Measurements from ENCODE around the gene ANKRD65. TPM values are rescaled to one million over a fixed set of nuclear protein-coding genes. Genes with fewer than 3 reads are reported as not detected.
"Not testable (repeated sequence)": the region's sequence is repeated elsewhere in the genome, so short reads cannot be mapped to it uniquely, and the experiment has no call there.

Gene ANKRD65
- total and polyA plus RNA-seq, 5 donors: 1.6 to 4.5 (median 3.1) TPM

DNA sequence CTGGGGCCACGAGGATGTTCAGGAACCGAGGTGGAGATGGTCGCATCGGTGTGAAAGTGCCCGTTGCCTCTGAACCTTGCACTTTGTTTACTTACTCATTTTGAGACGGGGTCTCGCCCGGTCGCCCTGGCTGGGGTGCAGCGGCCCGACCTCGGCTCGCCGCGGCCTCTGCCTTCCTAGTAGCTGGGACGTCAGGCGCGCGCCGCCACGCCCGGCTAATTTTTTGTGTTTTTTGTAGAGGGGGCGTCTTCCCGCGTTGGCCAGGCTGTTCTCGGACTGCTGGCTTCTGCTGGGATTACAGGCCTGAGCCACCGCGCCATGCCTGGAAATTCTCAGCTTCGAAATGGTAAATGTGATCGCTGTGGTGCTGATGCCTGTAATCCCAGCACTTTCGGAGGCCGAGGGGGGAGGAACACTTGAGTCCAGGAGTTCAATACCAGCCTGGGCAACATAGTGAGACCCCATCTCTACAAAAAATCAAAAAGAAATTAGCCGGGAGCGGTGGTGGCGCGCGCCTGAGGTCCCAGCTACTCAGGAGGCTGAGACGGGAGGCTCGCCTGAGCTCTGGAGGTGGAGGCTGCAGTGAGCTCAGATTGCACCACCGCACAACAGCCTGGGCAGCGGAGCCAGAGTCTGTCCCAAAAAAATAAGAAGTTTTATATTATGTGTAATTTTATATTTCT is 13.3 kb downstream of the ANKRD65 start:
- Histone ChIP-seq H3K27me3 (ENCODE audit: control insufficient read depth, insufficient read depth) (no peaks in the 10 kb centered on the region), H3K4me3 (ENCODE audit: low read length) (peak overlapping the region; percentile 94), H3K9me3 (ENCODE audit: control insufficient read depth, low read length) (no peaks in the 10 kb centered on the region), H3K27ac (ENCODE audit: low read length) (peak overlapping the region; percentile 79), H3K4me1 (ENCODE audit: control insufficient read depth, insufficient read depth, low read length) (peaks cover 7% of the 10 kb centered on the region)
- WGBS: 9% methylated on average over 41 of the region's 41 CpGs
- no peak for ATAC-seq
- intact Hi-C loops (cut with DNase I): no loop called here
- DNase-seq: peak in 2 of 3 donors; percentile 63 to 66

DNA sequence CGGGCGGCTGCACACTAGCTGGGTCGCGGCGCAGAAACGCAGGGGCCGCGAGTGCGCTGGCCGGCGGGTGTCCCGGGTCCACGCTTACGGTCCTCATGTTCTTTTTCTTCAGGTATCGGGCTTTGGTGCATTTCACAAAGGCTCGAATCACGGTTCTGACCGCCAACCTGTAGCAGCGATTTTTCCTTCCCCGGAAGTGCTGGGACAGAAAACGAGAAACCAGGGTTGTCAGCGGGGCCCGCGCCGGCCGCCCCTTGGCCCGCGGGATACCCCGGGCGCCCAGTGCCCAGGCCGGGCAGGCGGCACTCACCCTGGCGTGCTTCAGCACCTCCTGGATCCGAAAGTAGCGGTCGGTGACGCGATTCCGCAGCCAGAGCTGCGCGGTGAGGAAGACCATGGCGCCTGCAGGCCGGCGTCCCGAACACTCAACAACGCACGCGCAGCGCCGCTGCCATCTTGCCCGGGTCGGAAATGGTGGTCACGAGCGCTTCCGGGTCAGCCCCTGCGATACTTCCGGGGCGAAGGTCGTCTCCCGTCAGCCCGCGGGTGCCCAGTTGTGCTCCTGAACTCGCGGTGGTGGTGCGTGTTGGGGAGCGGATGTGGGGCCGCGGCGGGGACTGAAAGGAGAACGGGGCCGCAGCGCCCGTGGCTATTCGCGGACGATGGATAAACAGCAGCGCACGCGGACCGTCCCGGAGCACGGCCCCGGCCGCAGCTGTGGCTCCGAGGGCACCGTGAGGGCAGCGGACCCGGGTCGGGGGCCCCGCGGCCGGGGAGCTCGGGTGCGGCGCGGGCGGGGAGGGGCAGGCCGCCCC is 14.0 kb downstream of the ANKRD65 start, which contains the start of gene MRPL20:
Gene MRPL20, minus strand, starts transcription at position 473 of the 815 bp plus-strand sequence. Its CDS starts 76 bp downstream, at position 397.
- H3K27me3 ChIP-seq (ENCODE audit: control insufficient read depth, insufficient read depth): no peaks in the 10 kb centered on the region
- no peaks in the 10 kb centered on the region for H3K9me3 ChIP-seq (ENCODE audit: control insufficient read depth, low read length)
- ATAC-seq (peak; percentile 96 to 97), DNase-seq (peak; percentile 95 to 98 (median 98))
- H3K27ac ChIP-seq (ENCODE audit: low read length): peak within 1 kb of the TSS; percentile 79
- intact Hi-C loops (cut with DNase I): no loop called here
- WGBS: under 1% methylated on average over 98 of the region's 98 CpGs
- peak within 1 kb of the TSS; percentile 94 for H3K4me3 ChIP-seq (ENCODE audit: low read length)
- H3K4me1 ChIP-seq (ENCODE audit: control insufficient read depth, insufficient read depth, low read length): peaks cover 7% of the 10 kb centered on the region

DNA sequence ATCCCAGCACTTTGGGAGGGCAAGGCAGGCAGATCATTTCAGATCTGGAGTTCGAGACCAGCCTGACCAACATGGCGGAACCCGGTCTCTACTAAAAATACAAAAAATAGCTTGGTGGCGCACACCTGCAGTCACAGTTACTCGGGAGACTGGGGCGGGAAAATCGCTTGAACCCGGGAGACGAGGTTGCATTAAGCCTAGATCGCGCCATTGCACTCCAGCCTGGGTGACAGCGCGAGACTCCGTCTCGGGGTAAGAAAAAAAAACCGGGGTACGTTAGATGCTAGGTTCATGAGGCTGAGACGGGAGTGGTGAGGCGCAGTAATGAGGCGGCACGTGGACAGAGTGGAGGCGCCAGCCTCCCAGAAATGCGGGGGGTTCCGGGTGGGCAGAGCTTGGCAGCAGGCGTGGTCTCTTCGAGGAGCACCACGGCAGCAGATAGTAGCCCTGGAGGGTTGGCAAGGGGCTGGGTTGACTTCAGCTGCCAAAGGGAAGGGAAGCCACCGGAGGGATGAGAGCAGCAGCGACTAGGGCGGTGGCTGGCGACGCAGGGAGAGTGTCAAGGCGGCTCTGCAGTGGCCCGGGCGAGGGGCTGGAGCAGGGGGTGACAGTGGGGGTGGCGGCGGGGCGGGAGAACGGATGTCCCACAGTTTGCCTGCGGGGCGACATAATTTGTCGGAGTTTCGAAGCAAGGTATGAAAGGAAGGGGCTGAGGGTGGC is 14.8 kb downstream of the ANKRD65 start:
- ATAC-seq (peak; percentile 3 to 20), DNase-seq (peak in 2 of 3 donors; percentile 46 to 48)
- 41% methylated on average over 43 of the region's 43 CpGs for WGBS
- peak overlapping the region; percentile 77 for H3K27ac ChIP-seq (ENCODE audit: low read length)
- H3K9me3 ChIP-seq (ENCODE audit: control insufficient read depth, low read length): no peaks in the 10 kb centered on the region
- H3K4me1 ChIP-seq (ENCODE audit: control insufficient read depth, insufficient read depth, low read length): peaks cover 7% of the 10 kb centered on the region
- intact Hi-C loops (cut with DNase I): no loop called here
- H3K4me3 ChIP-seq (ENCODE audit: low read length): peak overlapping the region; percentile 94
- H3K27me3 ChIP-seq (ENCODE audit: control insufficient read depth, insufficient read depth): no peaks in the 10 kb centered on the region

DNA sequence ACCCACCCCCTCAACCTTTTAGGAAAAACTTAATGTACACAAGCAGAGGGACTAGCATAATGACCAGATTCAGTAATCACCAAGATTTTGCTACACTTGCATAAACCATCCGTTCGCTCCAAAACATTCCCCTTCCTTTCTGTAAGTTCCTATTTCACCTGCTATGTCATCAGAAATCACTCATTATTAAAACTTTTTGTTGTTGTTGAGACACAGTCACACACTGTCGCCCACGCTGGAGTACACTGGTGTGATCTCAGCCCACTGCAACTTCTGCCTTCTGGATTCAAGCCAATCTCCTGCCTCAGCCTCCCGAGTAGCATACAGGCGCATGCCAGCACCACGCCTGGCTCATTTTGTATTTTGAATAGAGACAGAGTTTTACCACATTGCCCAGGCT is 17.4 kb downstream of the ANKRD65 start:
- peak in 2 of 3 donors; percentile 23 to 37 for DNase-seq
- intact Hi-C loops (cut with DNase I): no loop called here
- Histone ChIP-seq H3K4me1 (ENCODE audit: control insufficient read depth, insufficient read depth, low read length) (peaks cover 7% of the 10 kb centered on the region), H3K27me3 (ENCODE audit: control insufficient read depth, insufficient read depth) (no peaks in the 10 kb centered on the region), H3K4me3 (ENCODE audit: low read length) (no peak overlapping the region), H3K27ac (ENCODE audit: low read length) (no peak overlapping the region), H3K9me3 (ENCODE audit: control insufficient read depth, low read length) (no peaks in the 10 kb centered on the region)
- ATAC-seq: no peak
- WGBS: 81% methylated on average over 7 of the region's 7 CpGs

GRCh38 chr1:1402901-1403392 is 18.1 kb downstream of the ANKRD65 start:
- H3K4me3 ChIP-seq (ENCODE audit: low read length); H3K27me3 ChIP-seq (ENCODE audit: control insufficient read depth, insufficient read depth); ATAC-seq; H3K27ac ChIP-seq (ENCODE audit: low read length); H3K9me3 ChIP-seq (ENCODE audit: control insufficient read depth, low read length); H3K4me1 ChIP-seq (ENCODE audit: control insufficient read depth, insufficient read depth, low read length); intact Hi-C loops (cut with DNase I): not testable (repeated sequence)
- WGBS: 87% methylated on average over 9 of the region's 9 CpGs
- peak in 1 of 3 donors; percentile 17 for DNase-seq

DNA sequence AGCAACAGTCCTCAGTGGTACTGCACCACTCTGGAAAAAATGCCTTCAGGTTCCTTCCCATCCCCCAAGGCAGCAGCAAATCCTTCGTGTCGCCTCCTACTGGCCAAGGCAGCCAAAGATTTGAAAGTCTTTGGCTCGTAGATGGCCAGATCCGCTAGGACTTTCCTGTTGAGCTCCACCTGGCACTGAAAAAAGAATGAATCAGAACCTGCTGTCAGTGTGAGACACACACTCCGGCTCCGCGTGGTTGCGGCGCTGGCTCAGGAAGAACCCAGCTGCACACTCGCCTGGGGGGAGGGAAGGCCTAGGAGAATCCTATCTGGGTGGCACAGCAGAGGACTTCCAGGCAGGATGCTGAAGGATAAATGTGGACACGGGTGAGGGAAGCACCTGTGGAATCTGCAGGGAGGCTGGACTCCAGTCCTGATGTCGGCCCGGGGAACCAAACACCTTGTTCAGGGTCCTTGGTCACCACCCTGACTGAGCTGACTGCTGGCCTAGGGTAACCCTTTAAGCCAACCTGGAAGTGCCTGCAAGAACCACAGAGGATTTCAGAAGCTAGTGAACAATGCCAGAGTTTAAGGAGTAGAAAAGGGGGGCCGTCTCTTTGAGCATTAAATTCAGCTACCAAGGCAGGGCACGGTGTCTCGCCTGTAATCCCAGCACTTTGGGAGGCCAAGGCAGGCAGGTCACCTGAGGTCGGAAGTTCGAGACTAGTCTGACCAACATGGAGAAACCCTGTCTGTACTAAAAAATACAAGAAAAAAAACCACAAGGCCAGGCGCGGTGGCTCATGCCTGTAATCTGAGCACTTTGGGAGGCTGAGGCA is 18.8 kb downstream of the ANKRD65 start:
- intact Hi-C loops (cut with DNase I): no loop called here
- 64% methylated on average over 20 of the region's 20 CpGs for WGBS
- H3K27ac ChIP-seq (ENCODE audit: low read length): no peak overlapping the region
- peaks cover 14% of the 10 kb centered on the region for H3K4me1 ChIP-seq (ENCODE audit: control insufficient read depth, insufficient read depth, low read length)
- no peak for ATAC-seq
- no peaks in the 10 kb centered on the region for H3K27me3 ChIP-seq (ENCODE audit: control insufficient read depth, insufficient read depth)
- no peaks in the 10 kb centered on the region for H3K9me3 ChIP-seq (ENCODE audit: control insufficient read depth, low read length)
- peak in 2 of 3 donors; percentile 49 to 58 for DNase-seq
- no peak overlapping the region for H3K4me3 ChIP-seq (ENCODE audit: low read length)

DNA sequence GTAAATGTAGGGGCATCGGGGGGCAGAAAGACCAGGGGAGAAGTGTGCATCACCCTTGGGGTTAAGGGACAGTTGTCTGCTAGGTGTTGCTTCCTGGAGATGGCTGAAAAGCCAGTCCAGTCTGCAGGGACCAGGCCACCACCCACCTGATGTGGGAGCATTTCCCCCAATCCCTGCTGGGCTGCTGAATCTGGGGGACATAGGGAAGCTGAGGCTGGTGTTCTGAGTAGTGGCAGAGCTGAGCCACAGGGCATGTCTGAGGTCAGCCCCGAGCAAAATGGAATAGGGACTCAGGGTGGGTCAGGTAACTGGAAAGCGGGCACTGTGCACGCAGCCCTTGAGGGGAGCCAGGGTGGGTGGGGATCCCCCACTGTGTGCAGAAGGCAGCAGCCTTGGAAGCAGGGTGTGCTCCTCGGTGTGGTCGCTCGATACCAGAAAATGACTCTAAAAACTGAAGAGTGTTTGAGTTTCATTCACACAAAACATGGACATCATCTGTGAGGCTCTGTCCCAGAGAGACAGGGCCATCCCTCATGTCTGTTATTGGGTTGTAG is 19.5 kb downstream of the ANKRD65 start:
- Histone ChIP-seq H3K27ac (ENCODE audit: low read length) (no peak overlapping the region), H3K4me1 (ENCODE audit: control insufficient read depth, insufficient read depth, low read length) (peaks cover 14% of the 10 kb centered on the region), H3K27me3 (ENCODE audit: control insufficient read depth, insufficient read depth) (no peaks in the 10 kb centered on the region), H3K4me3 (ENCODE audit: low read length) (no peak overlapping the region), H3K9me3 (ENCODE audit: control insufficient read depth, low read length) (no peaks in the 10 kb centered on the region)
- intact Hi-C loops (cut with DNase I): no loop called here
- DNase-seq (peak in 1 of 3 donors; percentile 52), ATAC-seq (no peak)
- 86% methylated on average over 7 of the region's 7 CpGs for WGBS

DNA sequence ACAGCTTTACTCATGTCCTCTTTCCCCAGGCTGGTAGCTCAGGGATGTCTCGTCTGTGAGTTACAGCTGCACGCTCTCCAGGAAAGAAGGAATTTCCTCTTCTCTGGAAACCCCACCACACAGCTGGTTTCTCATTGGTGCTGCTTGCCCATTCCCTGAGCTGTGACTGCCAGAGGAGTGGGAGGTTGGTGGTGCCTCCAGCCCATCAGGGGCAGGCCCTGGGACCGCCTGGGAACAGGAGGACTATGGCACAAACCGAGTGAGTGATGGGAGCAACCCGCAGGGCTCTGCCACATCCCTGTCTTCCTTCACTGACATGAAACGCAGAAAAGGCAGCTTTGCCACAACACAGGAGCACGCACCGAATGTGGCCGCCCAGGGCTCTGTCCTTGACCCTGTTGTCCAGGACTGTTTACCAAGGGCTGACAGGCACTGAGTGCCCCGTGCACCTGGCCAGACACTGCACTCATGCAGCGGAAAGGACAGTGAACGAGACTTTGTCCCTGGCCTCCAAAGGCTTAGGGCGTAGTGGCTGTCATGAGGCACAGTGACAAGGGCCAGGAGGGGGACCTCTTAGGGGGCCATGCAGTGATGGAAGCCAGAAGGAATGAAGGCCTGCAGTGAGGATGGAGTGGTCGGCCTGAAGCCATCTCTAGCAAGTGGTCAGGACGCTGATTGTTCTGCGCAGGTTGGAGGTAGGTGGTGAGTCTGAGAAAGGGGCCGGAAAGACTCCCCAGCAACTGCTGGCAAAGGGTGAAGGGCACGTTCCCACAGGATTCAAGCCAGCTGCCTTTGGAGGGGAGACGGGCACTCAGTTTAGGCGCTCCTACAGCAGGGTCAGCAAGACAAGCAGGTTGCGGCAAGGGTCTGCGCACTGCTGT is 20.3 kb downstream of the ANKRD65 start:
- Histone ChIP-seq H3K27me3 (ENCODE audit: control insufficient read depth, insufficient read depth) (no peaks in the 10 kb centered on the region), H3K4me1 (ENCODE audit: control insufficient read depth, insufficient read depth, low read length) (peaks cover 9% of the 10 kb centered on the region), H3K9me3 (ENCODE audit: control insufficient read depth, low read length) (no peaks in the 10 kb centered on the region), H3K4me3 (ENCODE audit: low read length) (no peak overlapping the region), H3K27ac (ENCODE audit: low read length) (no peak overlapping the region)
- WGBS: 83% methylated on average over 22 of the region's 22 CpGs
- DNase-seq: peak in 2 of 3 donors; percentile 50 to 59
- intact Hi-C loops (cut with DNase I): no loop called here
- ATAC-seq: no peak

DNA sequence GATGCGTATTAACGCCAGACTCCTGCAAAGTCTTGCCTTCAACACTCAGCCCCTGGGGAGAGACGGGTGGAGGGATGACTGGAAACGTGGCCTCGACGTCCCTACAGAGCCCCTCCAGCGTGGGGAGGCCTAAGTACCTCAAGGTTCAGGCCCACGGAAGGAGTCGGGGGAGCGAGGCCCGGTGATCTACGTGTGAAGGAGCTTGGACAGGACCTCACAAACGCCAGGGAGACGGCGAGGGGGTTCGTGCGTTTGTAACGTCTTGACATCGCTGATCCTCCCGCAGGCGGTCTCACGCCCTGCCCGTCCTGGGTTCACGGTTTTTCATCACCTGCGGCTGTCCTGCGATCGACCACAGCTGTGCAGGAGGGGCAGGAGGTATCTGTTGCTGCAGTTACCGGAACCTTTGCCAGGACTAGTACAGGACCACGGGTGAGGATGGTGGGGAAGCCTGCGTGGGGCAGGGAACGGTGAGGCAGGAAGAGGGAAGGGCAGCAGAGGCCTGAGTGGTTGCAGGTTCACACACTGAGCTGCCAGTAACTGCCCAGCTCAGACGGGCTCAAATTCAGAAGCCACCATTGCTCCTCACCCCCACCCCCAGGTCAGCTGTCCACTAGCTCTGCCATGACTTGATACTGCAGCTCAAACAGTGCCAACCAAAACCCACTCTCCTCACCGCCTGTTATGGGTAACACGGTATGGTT is 21.1 kb downstream of the ANKRD65 start:
- 6% methylated on average over 34 of the region's 34 CpGs for WGBS
- H3K4me3 ChIP-seq (ENCODE audit: low read length): peak overlapping the region; percentile 64
- peak overlapping the region; percentile 36 for H3K27ac ChIP-seq (ENCODE audit: low read length)
- ATAC-seq (peak; percentile 3 to 4), DNase-seq (peak in 1 of 3 donors; percentile 67)
- H3K4me1 ChIP-seq (ENCODE audit: control insufficient read depth, insufficient read depth, low read length): peaks cover 7% of the 10 kb centered on the region
- intact Hi-C loops (cut with DNase I): no loop called here
- no peaks in the 10 kb centered on the region for H3K27me3 ChIP-seq (ENCODE audit: control insufficient read depth, insufficient read depth)
- H3K9me3 ChIP-seq (ENCODE audit: control insufficient read depth, low read length): no peaks in the 10 kb centered on the region
